Left lung (tissue), 10 donors: ENCODE measurements around the gene HNRNPLL. TPM values are rescaled to one million over a fixed set of nuclear protein-coding genes. Genes with fewer than 3 reads are reported as not detected.
A peak's percentile ranks its signal among the peaks of the same experiment; 100 is the strongest.

Experiments
- ATAC-seq: fragments of 200-7000 bp; cut with Tn5 transposase; one replicate; pipeline ENCODE4 v1.9.1; 2020; ENCODE audit warnings: moderate library complexity
- DNase-seq, 4 donors: peaks; one replicate each; pipeline ENCODE4 v3.0.0-alpha.2; 2013 to 2020
- H3K27ac ChIP-seq, 2 donors: fragments of 200-600 bp; sonication (generic) in 1 of 2; one replicate each; pipeline versions ENCODE4 v1.5.0 to v1.8.0; 2020 to 2021
- H3K27me3 ChIP-seq, 2 donors: fragments of 200-600 bp; sonication (generic) in 1 of 2; one replicate each; pipeline versions ENCODE4 v1.5.0 to v1.8.0; 2020 to 2021
- H3K36me3 ChIP-seq, 2 donors: fragments of 200-600 bp; sonication (generic) in 1 of 2; one replicate each; pipeline versions ENCODE4 v1.5.0 to v1.8.0; 2020 to 2021
- H3K4me1 ChIP-seq, 2 donors: fragments of 200-600 bp; one replicate each; pipeline ENCODE4 v1.8.0; 2021
- H3K4me3 ChIP-seq, 2 donors: fragments of 200-600 bp; sonication (generic) in 1 of 2; one replicate each; pipeline versions ENCODE4 v1.5.0 to v1.8.0; 2020 to 2021; ENCODE audit warnings: mild to moderate bottlenecking in 1 of 2
- H3K9me3 ChIP-seq, 2 donors: fragments of 200-600 bp; sonication (generic) in 1 of 2; one replicate each; pipeline versions ENCODE4 v1.5.0 to v1.8.0; 2020 to 2021
- intact Hi-C, 2 donors: fragments of 100-400 bp; cut with DNase I; formaldehyde crosslinking; loops; one replicate each; pipeline versions ENCODE4 v1.11.2 to v1.14.2; 2022
- polyA plus RNA-seq, 6 donors: library from polyadenylated mRNA; unstranded; fragments of 120-200 nt; gene quantifications; one replicate each; pipeline ENCODE4 v1.2.1, GENCODE V29; 2013; ENCODE audit not compliant: insufficient read length in 6 of 6
- total RNA-seq, 2 donors: library from RNA; stranded (reverse); fragmentation: NEBNext Ultra II Directional; extraction: Animal tissue kit (Norgen Biotek cat#: 25700); gene quantifications; one replicate each; pipeline ENCODE4 v1.2.1, GENCODE V29; 2021
- TF ChIP-seq, protein P1 (sequence below), 2 donors: fragments of 200-600 bp; sonication (generic) in 1 of 2; IDR thresholded peaks; one replicate each; pipeline versions ENCODE4 v1.5.0 to v1.8.0; 2021; ENCODE audit warnings: antibody characterized with exemption in 2 of 2
- donor health status: DM: no; HTN: yes; CAD: no.
- donor health status: DM: no; HTN: no; CAD: no.

HNRNPLL gene
- total and polyA plus RNA-seq, 8 donors, result 44.2 to 102 (median 75.4) TPM

DNA sequence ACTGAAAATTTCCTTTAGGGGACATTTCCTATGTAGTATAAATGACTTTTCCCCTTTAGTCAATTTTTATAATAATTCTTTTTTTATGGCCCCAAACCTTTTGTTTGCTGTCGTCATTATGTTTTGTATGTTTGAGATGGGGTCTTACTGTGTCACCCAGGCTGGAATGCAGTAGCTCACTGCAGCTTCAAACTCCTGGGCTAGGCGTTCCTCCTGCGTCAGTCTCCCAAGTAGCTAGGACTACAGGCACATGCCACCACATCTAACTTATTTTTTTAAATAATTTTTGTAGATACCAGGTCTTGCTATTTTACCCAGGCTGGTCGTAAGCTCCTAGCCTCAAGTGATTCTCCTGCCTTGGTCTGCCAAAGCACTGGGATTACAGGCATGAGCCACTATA lies 32.4 kb upstream of the HNRNPLL start:
- TF ChIP-seq, protein P1, sequence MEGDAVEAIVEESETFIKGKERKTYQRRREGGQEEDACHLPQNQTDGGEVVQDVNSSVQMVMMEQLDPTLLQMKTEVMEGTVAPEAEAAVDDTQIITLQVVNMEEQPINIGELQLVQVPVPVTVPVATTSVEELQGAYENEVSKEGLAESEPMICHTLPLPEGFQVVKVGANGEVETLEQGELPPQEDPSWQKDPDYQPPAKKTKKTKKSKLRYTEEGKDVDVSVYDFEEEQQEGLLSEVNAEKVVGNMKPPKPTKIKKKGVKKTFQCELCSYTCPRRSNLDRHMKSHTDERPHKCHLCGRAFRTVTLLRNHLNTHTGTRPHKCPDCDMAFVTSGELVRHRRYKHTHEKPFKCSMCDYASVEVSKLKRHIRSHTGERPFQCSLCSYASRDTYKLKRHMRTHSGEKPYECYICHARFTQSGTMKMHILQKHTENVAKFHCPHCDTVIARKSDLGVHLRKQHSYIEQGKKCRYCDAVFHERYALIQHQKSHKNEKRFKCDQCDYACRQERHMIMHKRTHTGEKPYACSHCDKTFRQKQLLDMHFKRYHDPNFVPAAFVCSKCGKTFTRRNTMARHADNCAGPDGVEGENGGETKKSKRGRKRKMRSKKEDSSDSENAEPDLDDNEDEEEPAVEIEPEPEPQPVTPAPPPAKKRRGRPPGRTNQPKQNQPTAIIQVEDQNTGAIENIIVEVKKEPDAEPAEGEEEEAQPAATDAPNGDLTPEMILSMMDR (IDR thresholded peaks at IDR 0.05), result no peak
- Histone ChIP-seq H3K4me3 (no peak overlapping the region), H3K9me3 (no peaks in the 10 kb centered on the region), H3K4me1 (no peaks in the 10 kb centered on the region), H3K27ac (no peak overlapping the region), H3K36me3 (no peaks in the 10 kb centered on the region), H3K27me3 (no peaks in the 10 kb centered on the region)
- intact Hi-C loops, result no loop called here
- ATAC-seq (no peak), DNase-seq (no peak)

DNA sequence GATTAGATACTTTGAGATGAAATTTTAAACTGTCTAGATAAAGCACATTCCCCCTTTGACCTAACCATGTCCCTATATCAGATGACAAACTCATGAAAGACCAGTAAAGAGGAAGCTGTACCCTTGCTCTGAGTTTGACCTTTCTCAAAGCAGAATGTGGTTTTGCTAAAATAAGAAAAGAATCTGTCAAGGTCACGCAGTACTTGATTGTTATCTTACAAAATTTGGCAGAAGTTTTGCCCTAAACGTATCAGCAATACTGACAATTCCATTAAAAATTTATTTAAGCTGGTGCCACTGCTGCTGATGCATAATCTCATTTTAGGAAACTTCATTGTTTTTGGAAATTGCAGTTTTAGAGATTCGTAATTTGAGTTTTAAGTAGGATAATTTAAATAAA lies 32.0 kb upstream of the HNRNPLL start:
- Histone ChIP-seq H3K4me1 (no peaks in the 10 kb centered on the region), H3K27ac (no peak overlapping the region), H3K9me3 (peaks cover 0 to 2% of the 10 kb centered on the region in 2 donors), H3K36me3 (no peaks in the 10 kb centered on the region), H3K4me3 (no peak overlapping the region), H3K27me3 (no peaks in the 10 kb centered on the region)
- no peak for DNase-seq
- TF ChIP-seq, protein P1 (IDR thresholded peaks at IDR 0.05), result no peak
- ATAC-seq, result peak; percentile 48
- intact Hi-C loops, result no loop called here

DNA sequence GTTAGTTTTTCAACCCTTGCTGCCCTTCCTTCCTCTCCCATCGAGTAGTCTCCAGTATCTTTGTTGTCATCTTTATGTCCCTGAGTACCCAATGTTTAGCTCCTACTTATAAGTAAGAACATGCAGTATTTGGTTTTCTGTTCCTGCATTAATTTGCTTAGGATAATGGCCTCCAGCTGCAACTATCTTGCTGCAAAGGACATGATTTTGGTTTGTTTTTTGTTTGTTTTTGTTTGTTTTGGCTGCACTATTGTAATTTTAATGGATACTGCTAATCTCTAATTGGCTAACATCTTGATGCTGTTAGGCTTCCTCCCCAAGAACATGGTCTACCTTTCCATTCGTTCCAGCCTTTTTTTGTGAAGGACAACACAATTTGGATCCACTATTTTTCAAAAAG lies 31.2 kb upstream of the HNRNPLL start:
- no peaks in the 10 kb centered on the region for H3K27me3 ChIP-seq
- DNase-seq (no peak), ATAC-seq (no peak)
- H3K36me3 ChIP-seq, result no peaks in the 10 kb centered on the region
- TF ChIP-seq, protein P1 (IDR thresholded peaks at IDR 0.05), result no peak
- H3K27ac ChIP-seq, result no peak overlapping the region
- H3K4me3 ChIP-seq, result no peak overlapping the region
- intact Hi-C loops, result no loop called here
- no peaks in the 10 kb centered on the region for H3K4me1 ChIP-seq
- H3K9me3 ChIP-seq, result peaks cover 0 to 4% of the 10 kb centered on the region in 2 donors

DNA sequence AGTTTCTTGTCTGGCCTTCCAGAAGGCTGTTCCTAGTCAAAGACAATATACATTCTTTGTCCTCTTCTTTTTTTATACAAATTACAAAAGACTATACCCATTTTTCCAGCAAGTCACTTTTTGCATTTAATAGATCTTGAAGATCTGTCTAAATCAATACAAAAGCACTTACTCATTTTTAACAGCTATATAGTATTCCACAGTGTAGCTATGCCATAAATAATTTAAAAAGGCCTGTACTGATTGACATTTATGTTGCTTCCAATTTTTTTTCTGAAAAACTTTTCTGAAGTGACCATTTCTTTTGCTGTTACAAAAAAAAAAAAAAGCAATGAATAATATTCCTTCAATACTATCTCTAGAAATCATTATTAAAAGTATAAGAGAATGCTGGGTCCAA lies 30.3 kb upstream of the HNRNPLL start:
- intact Hi-C loops, result no loop called here
- DNase-seq, result no peak
- Histone ChIP-seq H3K4me3 (no peak overlapping the region), H3K27me3 (no peaks in the 10 kb centered on the region), H3K27ac (no peak overlapping the region), H3K9me3 (peaks cover 0 to 4% of the 10 kb centered on the region in 2 donors), H3K36me3 (no peaks in the 10 kb centered on the region), H3K4me1 (no peaks in the 10 kb centered on the region)
- ATAC-seq, result no peak
- TF ChIP-seq, protein P1 (IDR thresholded peaks at IDR 0.05), result no peak

DNA sequence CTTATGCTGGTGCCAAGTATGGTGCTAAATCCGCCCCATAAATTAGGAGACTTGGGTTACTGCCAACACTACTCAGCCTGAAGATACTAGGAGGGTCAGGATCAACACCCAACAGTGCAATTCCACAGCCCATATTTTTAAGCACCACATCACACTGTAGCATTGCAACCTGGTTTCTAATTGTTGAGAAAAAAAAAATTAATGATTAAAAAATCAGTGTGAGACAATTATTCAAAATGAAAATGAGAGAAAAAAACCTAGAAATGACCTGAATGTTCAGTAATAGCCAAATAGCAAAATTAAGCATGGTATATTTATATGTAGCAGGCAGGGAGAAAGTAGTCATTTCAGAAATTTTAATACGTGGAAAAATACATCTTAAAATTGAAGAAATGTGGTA lies 29.2 kb upstream of the HNRNPLL start:
- ATAC-seq (no peak), DNase-seq (no peak)
- no peak overlapping the region for H3K27ac ChIP-seq
- no peaks in the 10 kb centered on the region for H3K36me3 ChIP-seq
- intact Hi-C loops, result no loop called here
- H3K4me1 ChIP-seq, result no peaks in the 10 kb centered on the region
- no peaks in the 10 kb centered on the region for H3K27me3 ChIP-seq
- H3K4me3 ChIP-seq, result no peak overlapping the region
- peaks cover 0 to 4% of the 10 kb centered on the region in 2 donors for H3K9me3 ChIP-seq
- TF ChIP-seq, protein P1 (IDR thresholded peaks at IDR 0.05), result no peak
